SK-N-SH (cell line): ENCODE measurements around the gene NOS1.

Experiments used
- CTCF ChIP-seq: fragments of 200-600 bp; sonication (generic); IDR thresholded peaks from 2 replicates; pipeline ENCODE4 v1.6.1; 2017; ENCODE audit warnings: antibody characterized with exemption, mild to moderate bottlenecking, moderate library complexity
- EZH2phosphoT487 ChIP-seq: fragments of 200-600 bp; sonication (generic); IDR thresholded peaks from 2 replicates; pipeline ENCODE4 v1.6.1; 2017; ENCODE audit warnings: low read depth, mixed run types, mild to moderate bottlenecking, antibody characterized with exemption, moderate library complexity, borderline replicate concordance
- FOSL2 ChIP-seq: IDR thresholded peaks from 2 replicates; pipeline ENCODE4 v1.4.0; 2012; ENCODE audit warnings: low read depth, mild to moderate bottlenecking, moderate library complexity, borderline replicate concordance
- GABPA ChIP-seq: IDR thresholded peaks from 2 replicates; pipeline ENCODE4 v1.4.0; 2012; ENCODE audit warnings: low read depth, mild to moderate bottlenecking
- JUND ChIP-seq: IDR thresholded peaks from 2 replicates; pipeline ENCODE4 v1.4.0; 2012
- MAX ChIP-seq: IDR thresholded peaks from 2 replicates; pipeline ENCODE4 v1.4.0; 2012; ENCODE audit warnings: low read depth
- MXI1 ChIP-seq: IDR thresholded peaks from 2 replicates; pipeline ENCODE4 v1.6.1; 2012; ENCODE audit warnings: mild to moderate bottlenecking, low read depth, low read length, improper control_type of control experiment
- NFIC ChIP-seq: IDR thresholded peaks from 2 replicates; pipeline ENCODE4 v1.4.0; 2012; ENCODE audit warnings: borderline replicate concordance
- POLR2AphosphoS5 ChIP-seq: IDR thresholded peaks from 2 replicates; pipeline ENCODE4 v1.6.1; 2012; ENCODE audit warnings: low read depth, low read length
- RAD21 ChIP-seq: IDR thresholded peaks from 2 replicates; pipeline ENCODE4 v1.6.1; 2012; ENCODE audit warnings: mild to moderate bottlenecking, low read length
- REST ChIP-seq: IDR thresholded peaks from 2 replicates; pipeline ENCODE4 v1.6.1; 2012; ENCODE audit warnings: mild to moderate bottlenecking, low read depth, low read length, moderate library complexity
- TAF1 ChIP-seq: IDR thresholded peaks from 2 replicates; pipeline ENCODE4 v1.6.1; 2012; ENCODE audit warnings: low read depth, mild to moderate bottlenecking, low read length, moderate library complexity, borderline replicate concordance
- TCF12 ChIP-seq: IDR thresholded peaks from 2 replicates; pipeline ENCODE4 v1.4.0; 2012
- TF ChIP-seq, protein P1 (sequence below): IDR thresholded peaks from 2 replicates; pipeline ENCODE4 v1.4.0; 2012; ENCODE audit warnings: low read depth, borderline replicate concordance

- TF ChIP-seq CTCF (no peak), POLR2AphosphoS5 (no peak), EZH2phosphoT487 (no peak), JUND (no peak), GABPA (no peak), RAD21 (no peak), TAF1 (no peak), FOSL2 (no peak), REST (no peak), MXI1 (no peak), MAX (no peak), TCF12 (no peak), NFIC (no peak)
- TF ChIP-seq, protein P1, sequence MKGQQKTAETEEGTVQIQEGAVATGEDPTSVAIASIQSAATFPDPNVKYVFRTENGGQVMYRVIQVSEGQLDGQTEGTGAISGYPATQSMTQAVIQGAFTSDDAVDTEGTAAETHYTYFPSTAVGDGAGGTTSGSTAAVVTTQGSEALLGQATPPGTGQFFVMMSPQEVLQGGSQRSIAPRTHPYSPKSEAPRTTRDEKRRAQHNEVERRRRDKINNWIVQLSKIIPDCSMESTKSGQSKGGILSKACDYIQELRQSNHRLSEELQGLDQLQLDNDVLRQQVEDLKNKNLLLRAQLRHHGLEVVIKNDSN: no peak
These were observed 171.7 kb downstream of the NOS1 start for GRCh38 chr12:117189725-117190209.
